ENCODE data around the gene KPNA6. TPM values are rescaled to one million over a fixed set of nuclear protein-coding genes. Genes with fewer than 3 reads are reported as not detected.

The KPNA6 gene
- total RNA-seq, 1 experiment from 2014 or later = 79.9 TPM

- Histone ChIP-seq H4K20me1 (ENCODE audit: insufficient read depth) (no peaks in the 10 kb centered on the region), H2AFZ (ENCODE audit: low read depth, low read length, poor library complexity, severe bottlenecking) (no peak overlapping the region), H3K27me3 (ENCODE audit: insufficient read depth, low read length) (no peaks in the 10 kb centered on the region), H3K9ac (ENCODE audit: low read length) (no peak overlapping the region), H3K4me1 (ENCODE audit: control insufficient read depth in 1 of 2, insufficient read depth in 2 of 2, low read length in 2 of 2) (peaks cover 18 to 20% of the 10 kb centered on the region in 2 experiments), H3K4me3 (replicated peaks in 1 of 2; ENCODE audit: low read depth in 1 of 2, low read length in 2 of 2) (no peak overlapping the region), H3K36me3 (ENCODE audit: control insufficient read depth in 1 of 2, insufficient read depth in 2 of 2, low read length in 2 of 2) (peaks cover 6 to 9% of the 10 kb centered on the region in 2 experiments; a peak in 3 of 4 replicates), H3K4me2 (ENCODE audit: low read length) (peak overlapping the region; percentile 55), H3K79me2 (ENCODE audit: insufficient read depth, low read length) (no peaks in the 10 kb centered on the region), H3K27ac (ENCODE audit: low read depth, low read length) (peak overlapping the region; percentile 38), H3K9me2 (ENCODE audit: insufficient read depth) (no peaks in the 10 kb centered on the region), H3K9me3 (ENCODE audit: control insufficient read depth in 1 of 2, insufficient read depth in 1 of 2, low read depth in 1 of 2, low read length in 2 of 2) (no peaks in the 10 kb centered on the region)
- no TSS peak for BruUV-seq (replicated peaks)
- DNase-seq (ENCODE audit: low read depth, low spot score) (no peak), ATAC-seq (peak; percentile 44)
- intact Hi-C loops (cut with micrococcal nuclease) = no loop called here
- ChIA-PET RAD21 (ENCODE audit: low non-redundant PET in 1 of 2, low total read pairs in 2 of 2, uncharacterized antibody in 2 of 2, unreplicated experiment in 2 of 2) (no interaction called here), CTCF (no interaction called here), POLR2A (interaction anchor here (1.6 kb wide), 1 partner anchor 28 kb away, joined by 5 read pairs; the partner anchor contains the start of gene TMEM39B)
- peak; percentile 50; the same call in 1 of the 2 replicates for TF ChIP-seq FOSL1 (IDR thresholded peaks at IDR 0.05; ENCODE audit: low read depth)
- peak; percentile 39; the same call in 1 of the 2 replicates for TF ChIP-seq JUND (IDR thresholded peaks at IDR 0.05)
- TF ChIP-seq YY1 (IDR thresholded peaks at IDR 0.05; ENCODE audit: extremely low read depth, insufficient replicate concordance, low read depth, low read length) = no peak
Measured at GRCh38 chr1:32100807-32101708, 6.8 kb upstream of the KPNA6 start.

GRCh38 chr1:32104127-32104526, 3.7 kb upstream of the KPNA6 start:
- POLR2A ChIA-PET = no interaction called here
- no peak for DNase-seq (ENCODE audit: low read depth, low spot score)
- H3K9me2 ChIP-seq (ENCODE audit: insufficient read depth) = no peaks in the 10 kb centered on the region
- H3K4me3 ChIP-seq (replicated peaks in 1 of 2; ENCODE audit: low read depth in 1 of 2, low read length in 2 of 2) = no peak overlapping the region
- H3K9me3 ChIP-seq (ENCODE audit: control insufficient read depth in 1 of 2, insufficient read depth in 1 of 2, low read depth in 1 of 2, low read length in 2 of 2) = no peaks in the 10 kb centered on the region
- TF ChIP-seq RAD21 (IDR thresholded peaks at IDR 0.05; ENCODE audit: low read depth) = 0 out of 2 replicates have a peak, but pooled peaks have one; percentile 9
- no peak for TF ChIP-seq JUND (IDR thresholded peaks at IDR 0.05)
- no peak for TF ChIP-seq ZNF274 (IDR thresholded peaks at IDR 0.05; ENCODE audit: low read depth, low read length)
- TF ChIP-seq ELF1 (IDR thresholded peaks at IDR 0.05; ENCODE audit: borderline replicate concordance, low read depth) = no peak
- no peak for TF ChIP-seq REST (IDR thresholded peaks at IDR 0.05; ENCODE audit: low read depth)
- peak in 1 of 3 experiments; percentile 17; a peak in 1 of 6 replicates for TF ChIP-seq CTCF (IDR thresholded peaks at IDR 0.05 in 2 of 3, conservative IDR thresholded peaks at IDR 0.05 in 1 of 3; ENCODE audit: borderline replicate concordance in 1 of 3, insufficient read depth in 1 of 3, low read depth in 2 of 3, low read length in 2 of 3)
- TF ChIP-seq TCF7L2 (IDR thresholded peaks at IDR 0.05; ENCODE audit: borderline replicate concordance, extremely low read depth, insufficient read depth, insufficient read length) = no peak
- peaks cover 2 to 7% of the 10 kb centered on the region in 2 experiments; a peak in 2 of 4 replicates for H3K36me3 ChIP-seq (ENCODE audit: control insufficient read depth in 1 of 2, insufficient read depth in 2 of 2, low read length in 2 of 2)
- H3K27ac ChIP-seq (ENCODE audit: low read depth, low read length) = no peak overlapping the region
- no peak overlapping the region for H3K9ac ChIP-seq (ENCODE audit: low read length)
- H2AFZ ChIP-seq (ENCODE audit: low read depth, low read length, poor library complexity, severe bottlenecking) = no peak overlapping the region
- no peaks in the 10 kb centered on the region for H4K20me1 ChIP-seq (ENCODE audit: insufficient read depth)
- ATAC-seq = no peak
- CTCF ChIA-PET = no interaction called here
- RAD21 ChIA-PET (ENCODE audit: low non-redundant PET in 1 of 2, low total read pairs in 2 of 2, uncharacterized antibody in 2 of 2, unreplicated experiment in 2 of 2) = no interaction called here
- BruUV-seq (replicated peaks) = no TSS peak
- peaks cover 13% of the 10 kb centered on the region for H3K79me2 ChIP-seq (ENCODE audit: insufficient read depth, low read length)
- H3K4me2 ChIP-seq (ENCODE audit: low read length) = no peak overlapping the region
- H3K4me1 ChIP-seq (ENCODE audit: control insufficient read depth in 1 of 2, insufficient read depth in 2 of 2, low read length in 2 of 2) = peaks cover 25 to 28% of the 10 kb centered on the region in 2 experiments
- no peaks in the 10 kb centered on the region for H3K27me3 ChIP-seq (ENCODE audit: insufficient read depth, low read length)
- intact Hi-C loops (cut with micrococcal nuclease) = no loop called here
